ENCODE measurements around the gene KANTR. TPM values are rescaled to one million over a fixed set of nuclear protein-coding genes. Genes with fewer than 3 reads are reported as not detected.
A peak's percentile ranks its signal among the peaks of the same experiment; 100 is the strongest.

Gene KANTR
- total RNA-seq, 1 donor, result 6.3 TPM

- H3K4me1 ChIP-seq (ENCODE audit: insufficient read depth, low read length), result peaks cover 14% of the 10 kb centered on the region
- H3K4me3 ChIP-seq (ENCODE audit: low read length), result no peak overlapping the region
- no peaks in the 10 kb centered on the region for H3K9me3 ChIP-seq (ENCODE audit: low read depth, low read length)
- H3K27me3 ChIP-seq (ENCODE audit: insufficient read depth, low read length), result no peaks in the 10 kb centered on the region
Measured at GRCh38 chrX:53075011-53075410, 18.9 kb upstream of the KANTR start.

DNA sequence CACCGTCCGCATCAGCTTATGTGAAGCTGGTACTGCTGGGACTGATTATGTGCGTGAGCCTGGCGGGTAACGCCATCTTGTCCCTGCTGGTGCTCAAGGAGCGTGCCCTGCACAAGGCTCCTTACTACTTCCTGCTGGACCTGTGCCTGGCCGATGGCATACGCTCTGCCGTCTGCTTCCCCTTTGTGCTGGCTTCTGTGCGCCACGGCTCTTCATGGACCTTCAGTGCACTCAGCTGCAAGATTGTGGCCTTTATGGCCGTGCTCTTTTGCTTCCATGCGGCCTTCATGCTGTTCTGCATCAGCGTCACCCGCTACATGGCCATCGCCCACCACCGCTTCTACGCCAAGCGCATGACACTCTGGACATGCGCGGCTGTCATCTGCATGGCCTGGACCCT lies 17.3 kb upstream of the KANTR start:
- H3K27me3 ChIP-seq (ENCODE audit: insufficient read depth, low read length), result no peaks in the 10 kb centered on the region
- no peak overlapping the region for H3K4me3 ChIP-seq (ENCODE audit: low read length)
- peaks cover 12% of the 10 kb centered on the region for H3K4me1 ChIP-seq (ENCODE audit: insufficient read depth, low read length)
- no peaks in the 10 kb centered on the region for H3K9me3 ChIP-seq (ENCODE audit: low read depth, low read length)

DNA sequence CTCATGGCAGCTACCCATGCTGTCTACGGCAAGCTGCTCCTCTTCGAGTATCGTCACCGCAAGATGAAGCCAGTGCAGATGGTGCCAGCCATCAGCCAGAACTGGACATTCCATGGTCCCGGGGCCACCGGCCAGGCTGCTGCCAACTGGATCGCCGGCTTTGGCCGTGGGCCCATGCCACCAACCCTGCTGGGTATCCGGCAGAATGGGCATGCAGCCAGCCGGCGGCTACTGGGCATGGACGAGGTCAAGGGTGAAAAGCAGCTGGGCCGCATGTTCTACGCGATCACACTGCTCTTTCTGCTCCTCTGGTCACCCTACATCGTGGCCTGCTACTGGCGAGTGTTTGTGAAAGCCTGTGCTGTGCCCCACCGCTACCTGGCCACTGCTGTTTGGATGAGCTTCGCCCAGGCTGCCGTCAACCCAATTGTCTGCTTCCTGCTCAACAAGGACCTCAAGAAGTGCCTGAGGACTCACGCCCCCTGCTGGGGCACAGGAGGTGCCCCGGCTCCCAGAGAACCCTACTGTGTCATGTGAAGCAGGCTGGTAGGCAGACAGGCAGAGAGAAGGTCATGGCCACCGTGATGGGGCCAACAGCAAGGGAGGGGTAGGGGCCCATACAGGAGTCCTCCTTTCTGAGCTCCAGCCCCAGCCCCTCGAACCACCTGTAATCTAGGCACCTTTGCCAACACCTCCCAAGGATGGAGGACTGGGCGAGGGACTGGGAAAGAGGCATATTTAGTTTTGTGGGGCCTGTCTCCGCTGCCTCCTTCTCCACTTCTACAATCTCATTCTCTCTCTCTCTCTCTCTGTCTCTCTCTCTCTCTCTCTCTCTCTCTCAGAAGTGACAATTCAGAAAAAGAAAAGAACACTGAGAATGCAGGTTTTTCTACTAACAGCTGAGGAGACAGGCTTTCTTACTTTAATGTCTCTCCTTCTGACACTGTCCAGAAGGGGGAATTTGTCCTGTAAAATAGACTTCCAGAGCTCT lies 16.4 kb upstream of the KANTR start:
- peaks cover 4% of the 10 kb centered on the region for H3K4me1 ChIP-seq (ENCODE audit: insufficient read depth, low read length)
- no peaks in the 10 kb centered on the region for H3K27me3 ChIP-seq (ENCODE audit: insufficient read depth, low read length)
- no peak overlapping the region for H3K4me3 ChIP-seq (ENCODE audit: low read length)
- H3K9me3 ChIP-seq (ENCODE audit: low read depth, low read length), result no peaks in the 10 kb centered on the region

GRCh38 chrX:53078943-53079342 lies 15.0 kb upstream of the KANTR start:
- H3K4me1 ChIP-seq (ENCODE audit: insufficient read depth, low read length), result peaks cover 11% of the 10 kb centered on the region
- H3K4me3 ChIP-seq (ENCODE audit: low read length), result no peak overlapping the region
- no peaks in the 10 kb centered on the region for H3K9me3 ChIP-seq (ENCODE audit: low read depth, low read length)
- H3K27me3 ChIP-seq (ENCODE audit: insufficient read depth, low read length), result no peaks in the 10 kb centered on the region

DNA sequence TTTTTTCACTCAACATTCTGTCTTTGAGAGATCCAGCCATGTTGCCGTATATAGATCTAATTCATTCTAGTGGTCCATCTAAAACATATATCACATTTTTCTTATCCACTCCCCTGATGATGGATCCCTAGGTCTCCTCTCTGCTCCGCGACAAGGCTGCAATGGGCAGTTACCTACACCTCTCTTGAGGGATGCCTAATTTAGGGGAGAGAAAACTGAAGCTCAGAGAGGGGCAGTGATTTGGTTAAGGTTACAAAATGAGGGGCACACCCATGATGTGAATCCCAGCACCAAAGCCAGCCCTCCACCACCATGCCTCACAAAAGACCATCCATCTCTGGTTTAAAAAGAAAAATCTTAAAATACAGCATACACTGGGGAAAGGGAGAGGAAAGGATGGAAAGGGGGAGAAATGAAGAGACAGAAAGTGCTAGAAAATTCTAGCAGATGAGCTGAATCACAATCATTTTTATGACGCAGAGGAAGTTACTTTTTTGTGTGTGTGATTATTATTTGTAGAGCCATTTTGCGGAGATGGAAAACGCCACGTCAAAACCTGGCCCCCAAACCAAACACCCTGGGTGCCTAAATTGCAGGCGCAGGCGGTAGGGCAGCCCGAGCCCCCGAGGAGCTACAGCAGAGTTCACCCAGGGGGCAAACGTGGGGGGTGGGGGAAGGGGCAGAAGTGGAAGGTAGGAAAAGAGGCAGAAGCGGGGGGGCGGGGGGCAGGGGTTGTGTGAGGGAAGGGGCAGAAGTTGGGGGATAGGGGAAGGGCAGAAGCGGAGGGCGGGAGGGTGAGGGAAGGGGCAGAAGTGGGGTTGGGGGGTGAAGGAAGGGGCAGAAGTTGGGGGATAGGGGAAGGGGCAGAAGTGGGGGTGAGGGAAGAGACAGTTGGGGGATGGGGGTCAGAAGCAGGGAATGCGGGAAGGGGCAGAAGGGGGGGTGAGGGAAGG lies 13.0 kb upstream of the KANTR start:
- Histone ChIP-seq H3K4me3 (ENCODE audit: low read length) (no peak overlapping the region), H3K4me1 (ENCODE audit: insufficient read depth, low read length) (peaks cover 11% of the 10 kb centered on the region), H3K27me3 (ENCODE audit: insufficient read depth, low read length) (no peaks in the 10 kb centered on the region)

DNA sequence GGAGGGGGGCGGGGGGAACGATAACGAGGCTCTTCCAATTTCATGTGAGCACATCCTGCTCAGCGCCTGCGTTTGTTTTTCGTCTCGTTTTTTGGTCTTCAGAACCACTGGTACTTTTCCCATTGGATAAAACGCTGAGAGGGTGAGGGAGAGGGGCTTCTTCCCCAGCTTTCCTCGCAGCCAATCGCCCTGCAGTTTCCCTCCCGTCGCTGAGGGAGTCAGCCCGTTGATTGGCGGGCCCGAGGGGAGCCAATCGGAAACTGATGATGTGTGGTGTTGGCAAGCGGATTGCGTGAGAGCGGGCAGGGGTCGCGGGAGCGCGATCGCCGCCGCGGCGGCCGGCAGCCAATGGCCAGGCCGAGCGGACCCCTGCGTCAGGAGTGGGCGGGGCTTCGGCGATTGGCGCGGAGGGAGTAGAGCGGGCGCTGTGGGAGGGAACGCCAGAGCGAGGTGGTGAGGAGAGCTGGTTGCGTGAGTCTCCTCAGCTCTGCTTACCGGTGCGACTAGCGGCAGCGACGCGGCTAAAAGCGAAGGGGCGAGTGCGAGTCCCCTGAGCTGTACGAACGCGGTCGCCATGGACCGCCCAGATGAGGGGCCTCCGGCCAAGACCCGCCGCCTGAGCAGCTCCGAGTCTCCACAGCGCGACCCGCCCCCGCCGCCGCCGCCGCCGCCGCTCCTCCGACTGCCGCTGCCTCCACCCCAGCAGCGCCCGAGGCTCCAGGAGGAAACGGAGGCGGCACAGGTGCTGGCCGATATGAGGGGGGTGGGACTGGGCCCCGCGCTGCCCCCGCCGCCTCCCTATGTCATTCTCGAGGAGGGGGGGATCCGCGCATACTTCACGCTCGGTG lies 11.8 kb upstream of the KANTR start, which contains the start of gene TSPYL2:
TSPYL2 (plus strand) TSS at position 443 of the 848 bp plus-strand sequence; CDS start at position 575, 132 bp downstream.
- Histone ChIP-seq H3K4me1 (ENCODE audit: insufficient read depth, low read length) (peaks cover 11% of the 10 kb centered on the region), H3K4me3 (ENCODE audit: low read length) (peak within 1 kb of the TSS; percentile 47), H3K27me3 (ENCODE audit: insufficient read depth, low read length) (no peaks in the 10 kb centered on the region), H3K9me3 (ENCODE audit: low read depth, low read length) (no peaks in the 10 kb centered on the region)

More for the DNA sequence above, 13.0 kb upstream of the KANTR start:
- no peaks in the 10 kb centered on the region for H3K9me3 ChIP-seq (ENCODE audit: low read depth, low read length)

DNA sequence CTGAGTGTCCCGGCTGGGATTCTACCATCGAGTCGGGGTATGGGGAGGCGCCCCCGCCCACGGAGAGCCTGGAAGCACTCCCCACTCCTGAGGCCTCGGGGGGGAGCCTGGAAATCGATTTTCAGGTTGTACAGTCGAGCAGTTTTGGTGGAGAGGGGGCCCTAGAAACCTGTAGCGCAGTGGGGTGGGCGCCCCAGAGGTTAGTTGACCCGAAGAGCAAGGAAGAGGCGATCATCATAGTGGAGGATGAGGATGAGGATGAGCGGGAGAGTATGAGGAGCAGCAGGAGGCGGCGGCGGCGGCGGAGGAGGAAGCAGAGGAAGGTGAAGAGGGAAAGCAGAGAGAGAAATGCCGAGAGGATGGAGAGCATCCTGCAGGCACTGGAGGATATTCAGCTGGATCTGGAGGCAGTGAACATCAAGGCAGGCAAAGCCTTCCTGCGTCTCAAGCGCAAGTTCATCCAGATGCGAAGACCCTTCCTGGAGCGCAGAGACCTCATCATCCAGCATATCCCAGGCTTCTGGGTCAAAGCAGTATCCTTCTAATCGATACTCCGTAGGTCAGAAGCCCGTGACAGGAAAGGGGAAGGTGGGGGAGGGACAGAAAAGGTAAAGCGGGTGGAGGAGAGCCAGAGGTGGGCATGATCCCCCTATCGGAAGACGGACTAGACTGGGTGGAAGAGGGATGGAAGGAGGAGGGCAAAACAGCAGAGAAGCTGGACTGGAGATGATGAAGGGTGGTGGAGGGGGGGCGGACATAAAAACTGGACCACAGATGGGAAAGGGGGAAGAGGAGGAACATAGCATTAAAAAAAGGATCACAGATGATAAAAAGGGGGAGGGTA lies 10.9 kb upstream of the KANTR start:
- Histone ChIP-seq H3K9me3 (ENCODE audit: low read depth, low read length) (no peaks in the 10 kb centered on the region), H3K27me3 (ENCODE audit: insufficient read depth, low read length) (no peaks in the 10 kb centered on the region), H3K4me3 (ENCODE audit: low read length) (peak overlapping the region; percentile 47), H3K4me1 (ENCODE audit: insufficient read depth, low read length) (peaks cover 11% of the 10 kb centered on the region)

DNA sequence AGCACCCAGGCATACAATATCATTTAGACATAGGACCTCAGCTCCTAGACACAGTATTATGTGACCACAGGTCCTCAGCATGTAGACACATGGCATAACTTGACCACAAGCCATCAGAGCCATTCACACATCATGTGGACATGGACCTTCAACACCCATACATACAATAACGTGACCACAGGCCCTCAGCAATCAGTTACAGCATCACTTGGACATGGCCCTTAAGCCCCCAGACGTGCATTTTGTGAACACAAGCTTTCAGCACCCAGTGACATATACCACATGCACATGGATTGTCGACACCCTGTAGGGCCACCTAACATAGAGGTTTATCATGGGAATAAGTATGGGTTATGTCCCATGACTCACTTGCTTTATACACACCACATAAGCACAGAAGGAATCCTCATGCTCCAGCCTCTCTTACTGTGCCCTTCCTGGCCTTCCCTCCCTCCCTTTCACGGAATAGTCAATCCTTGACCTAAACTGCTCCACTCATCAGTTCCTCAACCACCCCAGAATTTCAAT lies 9.8 kb upstream of the KANTR start:
- Histone ChIP-seq H3K27me3 (ENCODE audit: insufficient read depth, low read length) (no peaks in the 10 kb centered on the region), H3K4me3 (ENCODE audit: low read length) (no peak overlapping the region), H3K9me3 (ENCODE audit: low read depth, low read length) (no peaks in the 10 kb centered on the region), H3K4me1 (ENCODE audit: insufficient read depth, low read length) (peaks cover 22% of the 10 kb centered on the region)

- Histone ChIP-seq H3K9me3 (ENCODE audit: low read depth, low read length) (no peaks in the 10 kb centered on the region), H3K4me1 (ENCODE audit: insufficient read depth, low read length) (peaks cover 22% of the 10 kb centered on the region), H3K4me3 (ENCODE audit: low read length) (no peak overlapping the region), H3K27me3 (ENCODE audit: insufficient read depth, low read length) (no peaks in the 10 kb centered on the region)
Measured at GRCh38 chrX:53084863-53085262, 9.1 kb upstream of the KANTR start.

DNA sequence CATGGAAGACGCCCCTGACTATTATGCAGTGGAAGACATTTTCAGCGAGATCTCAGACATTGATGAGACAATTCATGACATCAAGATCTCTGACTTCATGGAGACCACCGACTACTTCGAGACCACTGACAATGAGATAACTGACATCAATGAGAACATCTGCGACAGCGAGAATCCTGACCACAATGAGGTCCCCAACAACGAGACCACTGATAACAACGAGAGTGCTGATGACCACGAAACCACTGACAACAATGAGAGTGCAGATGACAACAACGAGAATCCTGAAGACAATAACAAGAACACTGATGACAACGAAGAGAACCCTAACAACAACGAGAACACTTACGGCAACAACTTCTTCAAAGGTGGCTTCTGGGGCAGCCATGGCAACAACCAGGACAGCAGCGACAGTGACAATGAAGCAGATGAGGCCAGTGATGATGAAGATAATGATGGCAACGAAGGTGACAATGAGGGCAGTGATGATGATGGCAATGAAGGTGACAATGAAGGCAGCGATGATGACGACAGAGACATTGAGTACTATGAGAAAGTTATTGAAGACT lies 8.2 kb upstream of the KANTR start:
- Histone ChIP-seq H3K27me3 (ENCODE audit: insufficient read depth, low read length) (no peaks in the 10 kb centered on the region), H3K9me3 (ENCODE audit: low read depth, low read length) (no peaks in the 10 kb centered on the region), H3K4me3 (ENCODE audit: low read length) (no peak overlapping the region), H3K4me1 (ENCODE audit: insufficient read depth, low read length) (peaks cover 22% of the 10 kb centered on the region)

GRCh38 chrX:53086464-53086863 lies 7.5 kb upstream of the KANTR start:
- H3K4me1 ChIP-seq (ENCODE audit: insufficient read depth, low read length), result peaks cover 22% of the 10 kb centered on the region
- H3K4me3 ChIP-seq (ENCODE audit: low read length), result no peak overlapping the region
- no peaks in the 10 kb centered on the region for H3K27me3 ChIP-seq (ENCODE audit: insufficient read depth, low read length)
- no peaks in the 10 kb centered on the region for H3K9me3 ChIP-seq (ENCODE audit: low read depth, low read length)

- H3K9me3 ChIP-seq (ENCODE audit: low read depth, low read length), result no peaks in the 10 kb centered on the region
- no peak overlapping the region for H3K4me3 ChIP-seq (ENCODE audit: low read length)
- H3K4me1 ChIP-seq (ENCODE audit: insufficient read depth, low read length), result peaks cover 22% of the 10 kb centered on the region
- H3K27me3 ChIP-seq (ENCODE audit: insufficient read depth, low read length), result no peaks in the 10 kb centered on the region
Measured at GRCh38 chrX:53087388-53087831, 6.5 kb upstream of the KANTR start.

All from mononuclear cell (primary cell).